Neutrophil (primary cell): ENCODE measurements around the gene ALDH16A1.
A peak's percentile ranks its signal among the peaks of the same experiment; 100 is the strongest.

Experiments used
- H3K27ac ChIP-seq: fragments of 200-600 bp; sonication (generic); 2 replicates; pipeline ENCODE4 v1.5.1; 2016; ENCODE audit warnings: mild to moderate bottlenecking, moderate library complexity
- H3K27me3 ChIP-seq: fragments of 200-600 bp; sonication (generic); 2 replicates; pipeline ENCODE4 v1.6.0; 2016; ENCODE audit warnings: mild to moderate bottlenecking
- H3K36me3 ChIP-seq: fragments of 200-600 bp; sonication (generic); 2 replicates; pipeline ENCODE4 v1.5.1; 2017
- H3K4me1 ChIP-seq, 2 experiments: fragments of 200-600 bp in 1 of 2; sonication (generic) in 1 of 2; 1 replicate in 1 of 2; 2 replicates in 1 of 2; pipeline versions ENCODE4 v1.5.1 to v1.6.1; 2013 to 2016; ENCODE audit warnings: low read depth in 1 of 2, low read length in 1 of 2, mild to moderate bottlenecking in 1 of 2, moderate library complexity in 1 of 2; ENCODE audit not compliant: control insufficient read depth in 1 of 2, insufficient read depth in 1 of 2
- H3K4me3 ChIP-seq, 2 experiments: fragments of 200-600 bp in 1 of 2; sonication (generic) in 1 of 2; 1 replicate in 1 of 2; 2 replicates in 1 of 2; pipeline ENCODE4 v1.5.1; 2013 to 2016; ENCODE audit warnings: low read depth in 1 of 2, low read length in 1 of 2, mild to moderate bottlenecking in 1 of 2, moderate library complexity in 1 of 2
- H3K9me3 ChIP-seq: fragments of 200-600 bp; sonication (generic); 2 replicates; pipeline ENCODE4 v1.5.1; 2016
- TF ChIP-seq, protein P1 (sequence below): fragments of 200-600 bp; sonication (generic); IDR thresholded peaks from 2 replicates; pipeline ENCODE4 v1.5.1; 2016; ENCODE audit warnings: antibody characterized with exemption

Gene ALDH16A1

GRCh38 chr19:49421039-49421877 lies 31.8 kb upstream of the ALDH16A1 start:
- Histone ChIP-seq H3K36me3 (no peaks in the 10 kb centered on the region), H3K27ac (no peak overlapping the region), H3K4me1 (peaks cover 19 to 25% of the 10 kb centered on the region in 2 experiments), H3K9me3 (no peaks in the 10 kb centered on the region), H3K27me3 (peaks cover 77% of the 10 kb centered on the region), H3K4me3 (no peak overlapping the region)
- TF ChIP-seq, protein P1, sequence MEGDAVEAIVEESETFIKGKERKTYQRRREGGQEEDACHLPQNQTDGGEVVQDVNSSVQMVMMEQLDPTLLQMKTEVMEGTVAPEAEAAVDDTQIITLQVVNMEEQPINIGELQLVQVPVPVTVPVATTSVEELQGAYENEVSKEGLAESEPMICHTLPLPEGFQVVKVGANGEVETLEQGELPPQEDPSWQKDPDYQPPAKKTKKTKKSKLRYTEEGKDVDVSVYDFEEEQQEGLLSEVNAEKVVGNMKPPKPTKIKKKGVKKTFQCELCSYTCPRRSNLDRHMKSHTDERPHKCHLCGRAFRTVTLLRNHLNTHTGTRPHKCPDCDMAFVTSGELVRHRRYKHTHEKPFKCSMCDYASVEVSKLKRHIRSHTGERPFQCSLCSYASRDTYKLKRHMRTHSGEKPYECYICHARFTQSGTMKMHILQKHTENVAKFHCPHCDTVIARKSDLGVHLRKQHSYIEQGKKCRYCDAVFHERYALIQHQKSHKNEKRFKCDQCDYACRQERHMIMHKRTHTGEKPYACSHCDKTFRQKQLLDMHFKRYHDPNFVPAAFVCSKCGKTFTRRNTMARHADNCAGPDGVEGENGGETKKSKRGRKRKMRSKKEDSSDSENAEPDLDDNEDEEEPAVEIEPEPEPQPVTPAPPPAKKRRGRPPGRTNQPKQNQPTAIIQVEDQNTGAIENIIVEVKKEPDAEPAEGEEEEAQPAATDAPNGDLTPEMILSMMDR: no peak

DNA sequence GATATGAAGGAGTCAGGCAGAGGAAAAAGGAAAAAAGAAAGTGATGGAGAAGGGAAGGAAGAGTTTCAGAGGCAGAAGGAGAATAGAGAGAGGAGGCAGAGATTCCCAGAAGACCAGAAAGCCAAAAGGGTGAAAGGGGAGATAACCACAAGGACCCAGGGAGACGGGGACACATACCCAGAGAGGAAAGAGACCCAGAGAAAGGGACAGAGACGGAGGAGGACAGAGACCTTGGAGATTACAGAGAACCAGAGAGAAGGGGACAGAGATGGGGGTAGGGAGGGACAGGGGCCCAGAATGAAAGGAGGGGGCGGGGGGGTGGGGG lies 31.2 kb upstream of the ALDH16A1 start:
- no peak overlapping the region for H3K4me3 ChIP-seq
- H3K36me3 ChIP-seq: no peaks in the 10 kb centered on the region
- peaks cover 19 to 25% of the 10 kb centered on the region in 2 experiments for H3K4me1 ChIP-seq
- peaks cover 83% of the 10 kb centered on the region for H3K27me3 ChIP-seq
- TF ChIP-seq, protein P1: no peak
- no peak overlapping the region for H3K27ac ChIP-seq
- no peaks in the 10 kb centered on the region for H3K9me3 ChIP-seq

GRCh38 chr19:49422407-49423070 lies 30.5 kb upstream of the ALDH16A1 start:
- Histone ChIP-seq H3K27me3 (peaks cover 90% of the 10 kb centered on the region), H3K36me3 (no peaks in the 10 kb centered on the region), H3K27ac (no peak overlapping the region), H3K9me3 (no peaks in the 10 kb centered on the region), H3K4me3 (peak overlapping the region; percentile 23 to 24), H3K4me1 (peaks cover 18 to 24% of the 10 kb centered on the region in 2 experiments)
- TF ChIP-seq, protein P1: no peak

GRCh38 chr19:49423071-49423984 lies 29.7 kb upstream of the ALDH16A1 start, which contains the start of gene PTH2:
TSS of gene PTH2 (minus strand) at chr19:49423441. CDS start at chr19:49423339, 102 bp downstream.
- peaks cover 98% of the 10 kb centered on the region for H3K27me3 ChIP-seq
- peaks cover 13 to 19% of the 10 kb centered on the region in 2 experiments for H3K4me1 ChIP-seq
- H3K4me3 ChIP-seq: peak within 1 kb of the TSS; percentile 23 to 24
- TF ChIP-seq, protein P1: no peak
- no peaks in the 10 kb centered on the region for H3K9me3 ChIP-seq
- no peak within 1 kb of the TSS for H3K27ac ChIP-seq
- no peaks in the 10 kb centered on the region for H3K36me3 ChIP-seq

DNA sequence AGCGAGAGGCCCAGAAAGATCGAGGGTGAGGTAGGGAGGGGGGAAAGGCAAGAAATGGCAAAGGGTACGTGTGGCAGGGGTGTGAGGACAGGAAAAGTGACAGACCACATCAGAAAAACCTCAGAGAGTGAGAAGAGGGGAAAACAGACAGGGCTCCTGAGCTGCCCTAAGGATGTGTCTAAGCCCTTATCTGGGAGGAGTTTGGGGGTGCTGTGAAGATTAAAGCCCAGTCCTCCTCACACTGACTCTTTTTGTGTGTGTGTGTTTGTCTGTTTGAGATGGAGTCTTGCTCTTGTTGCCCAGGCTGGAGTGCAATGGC lies 29.1 kb upstream of the ALDH16A1 start:
- Histone ChIP-seq H3K4me3 (no peak overlapping the region), H3K4me1 (peaks cover 13 to 19% of the 10 kb centered on the region in 2 experiments), H3K9me3 (no peaks in the 10 kb centered on the region), H3K27me3 (peaks cover 100% of the 10 kb centered on the region), H3K27ac (no peak overlapping the region), H3K36me3 (no peaks in the 10 kb centered on the region)
- TF ChIP-seq, protein P1: no peak
